HAP-1 (cell line): ENCODE results near the gene CCL8.

Experiments
- DNase-seq, 2 experiments: peaks; one replicate each; pipeline ENCODE4 v3.0.0-alpha.2; 2016 to 2020; ENCODE audit warnings: low spot score in 2 of 2
- H3K27me3 ChIP-seq: fragments of 250-450 bp; sonication (Bioruptor Pico); 2 replicates; pipeline ENCODE4 v1.5.1; 2020; ENCODE audit warnings: low read depth, mild to moderate bottlenecking, moderate library complexity
- H3K36me3 ChIP-seq: fragments of 250-450 bp; sonication (Bioruptor Pico); replicated peaks from 2 replicates; pipeline ENCODE4 v1.5.1; 2020; ENCODE audit warnings: mild to moderate bottlenecking
- H3K4me1 ChIP-seq: fragments of 250-450 bp; sonication (Bioruptor Pico); 2 replicates; pipeline ENCODE4 v1.5.1; 2020; ENCODE audit warnings: mild to moderate bottlenecking
- H3K4me3 ChIP-seq: fragments of 250-450 bp; sonication (Bioruptor Pico); 2 replicates; pipeline ENCODE4 v1.5.1; 2020; ENCODE audit warnings: mild to moderate bottlenecking, moderate library complexity
- H3K9me3 ChIP-seq: fragments of 250-450 bp; sonication (Bioruptor Pico); 2 replicates; pipeline ENCODE4 v1.5.1; 2020; ENCODE audit warnings: mild to moderate bottlenecking, moderate library complexity
- in situ Hi-C: fragments of 300-500 bp; cut with MboI; formaldehyde crosslinking; loops from 3 replicates; pipeline ENCODE4 v1.14.3; 2020; ENCODE audit warnings: low sequenced_read_pairs, inconsistent platforms, mixed read lengths

CCL8 gene

GRCh38 chr17:34319039-34319483 is at the start of gene CCL8:
CCL8 (plus strand) TSS chr17:34319435; CDS start chr17:34319502, 67 bp downstream.
- no peak within 1 kb of the TSS for H3K4me3 ChIP-seq

GRCh38 chr17:34269969-34270368 is 49.3 kb upstream of the CCL8 start, which contains the start of gene CCL7:
CCL7 (plus strand) TSS chr17:34270221; CDS start chr17:34270291, 70 bp downstream.
- Histone ChIP-seq H3K4me1 (no peaks in the 10 kb centered on the region), H3K9me3 (no peaks in the 10 kb centered on the region), H3K4me3 (no peak within 1 kb of the TSS), H3K27me3 (no peaks in the 10 kb centered on the region; the same call in 1 of the 2 replicates), H3K36me3 (no peaks in the 10 kb centered on the region)
- in situ Hi-C loops = no loop called here
- no peak for DNase-seq

More at GRCh38 chr17:34319039-34319483, at the start of gene CCL8:
- DNase-seq = no peak
- in situ Hi-C loops = no loop called here
- Histone ChIP-seq H3K4me1 (no peaks in the 10 kb centered on the region), H3K9me3 (no peaks in the 10 kb centered on the region), H3K36me3 (no peaks in the 10 kb centered on the region), H3K27me3 (0 out of 2 replicates have a peak, but pooled peaks cover 3% of the 10 kb centered on the region)

- no peak for DNase-seq
- H3K4me3 ChIP-seq = no peak overlapping the region
- H3K36me3 ChIP-seq = no peaks in the 10 kb centered on the region
- H3K4me1 ChIP-seq = no peaks in the 10 kb centered on the region
- H3K27me3 ChIP-seq = no peaks in the 10 kb centered on the region; the same call in 1 of the 2 replicates
- in situ Hi-C loops = no loop called here
- no peaks in the 10 kb centered on the region for H3K9me3 ChIP-seq
These were observed 43.4 kb upstream of the CCL8 start for GRCh38 chr17:34275881-34276280.

- in situ Hi-C loops = no loop called here
These were observed 42.4 kb upstream of the CCL8 start for GRCh38 chr17:34276826-34277225.

GRCh38 chr17:34283571-34283970 is 35.7 kb upstream of the CCL8 start:
- Histone ChIP-seq H3K4me1 (no peaks in the 10 kb centered on the region), H3K27me3 (no peaks in the 10 kb centered on the region), H3K36me3 (no peaks in the 10 kb centered on the region), H3K9me3 (no peaks in the 10 kb centered on the region), H3K4me3 (no peak overlapping the region)
- DNase-seq = no peak
- in situ Hi-C loops = no loop called here

More at GRCh38 chr17:34276826-34277225, 42.4 kb upstream of the CCL8 start:
- H3K9me3 ChIP-seq = no peaks in the 10 kb centered on the region
- no peak overlapping the region for H3K4me3 ChIP-seq
- no peaks in the 10 kb centered on the region for H3K4me1 ChIP-seq
- no peaks in the 10 kb centered on the region for H3K36me3 ChIP-seq
- no peaks in the 10 kb centered on the region for H3K27me3 ChIP-seq
- no peak for DNase-seq

- in situ Hi-C loops = no loop called here
- DNase-seq = no peak
- Histone ChIP-seq H3K9me3 (no peaks in the 10 kb centered on the region), H3K4me3 (no peak within 1 kb of the TSS), H3K4me1 (no peaks in the 10 kb centered on the region), H3K36me3 (no peaks in the 10 kb centered on the region), H3K27me3 (no peaks in the 10 kb centered on the region; the same call in 1 of the 2 replicates)
These were observed 33.9 kb upstream of the CCL8 start, which contains the start of gene CCL11 for GRCh38 chr17:34285286-34285792. CCL11 (plus strand) TSS chr17:34285742; CDS start chr17:34285809, 67 bp downstream.

GRCh38 chr17:34287875-34288274 is 31.4 kb upstream of the CCL8 start:
- H3K4me3 ChIP-seq = no peak overlapping the region
- no peaks in the 10 kb centered on the region; the same call in 1 of the 2 replicates for H3K27me3 ChIP-seq
- DNase-seq = no peak
- in situ Hi-C loops = no loop called here
- no peaks in the 10 kb centered on the region for H3K9me3 ChIP-seq
- H3K4me1 ChIP-seq = no peaks in the 10 kb centered on the region
- no peaks in the 10 kb centered on the region for H3K36me3 ChIP-seq

GRCh38 chr17:34290586-34290985 is 28.6 kb upstream of the CCL8 start:
- DNase-seq = no peak
- H3K36me3 ChIP-seq = no peaks in the 10 kb centered on the region
- H3K4me1 ChIP-seq = no peaks in the 10 kb centered on the region
- no peaks in the 10 kb centered on the region for H3K9me3 ChIP-seq
- no peak overlapping the region for H3K4me3 ChIP-seq
- in situ Hi-C loops = no loop called here
- H3K27me3 ChIP-seq = no peaks in the 10 kb centered on the region; the same call in 1 of the 2 replicates

GRCh38 chr17:34291721-34292348 is 27.4 kb upstream of the CCL8 start:
- in situ Hi-C loops = no loop called here
- DNase-seq = no peak
- H3K27me3 ChIP-seq = no peaks in the 10 kb centered on the region; the same call in 1 of the 2 replicates

GRCh38 chr17:34299027-34299426 is 20.2 kb upstream of the CCL8 start:
- no peak for DNase-seq
- Histone ChIP-seq H3K9me3 (no peaks in the 10 kb centered on the region), H3K36me3 (no peaks in the 10 kb centered on the region), H3K4me3 (no peak overlapping the region), H3K4me1 (no peaks in the 10 kb centered on the region), H3K27me3 (no peaks in the 10 kb centered on the region; the same call in 1 of the 2 replicates)
- in situ Hi-C loops = no loop called here

More at GRCh38 chr17:34291721-34292348, 27.4 kb upstream of the CCL8 start:
- Histone ChIP-seq H3K4me3 (no peak overlapping the region), H3K9me3 (no peaks in the 10 kb centered on the region), H3K4me1 (no peaks in the 10 kb centered on the region), H3K36me3 (no peaks in the 10 kb centered on the region)

- Histone ChIP-seq H3K4me3 (no peak overlapping the region), H3K27me3 (no peaks in the 10 kb centered on the region; the same call in 1 of the 2 replicates), H3K4me1 (no peaks in the 10 kb centered on the region), H3K36me3 (no peaks in the 10 kb centered on the region), H3K9me3 (no peaks in the 10 kb centered on the region)
- in situ Hi-C loops = no loop called here
- DNase-seq = no peak
These were observed 19.2 kb upstream of the CCL8 start for GRCh38 chr17:34299956-34300577.

GRCh38 chr17:34300652-34301370 is 18.4 kb upstream of the CCL8 start:
- Histone ChIP-seq H3K9me3 (no peaks in the 10 kb centered on the region), H3K4me1 (no peaks in the 10 kb centered on the region), H3K36me3 (no peaks in the 10 kb centered on the region), H3K4me3 (no peak overlapping the region), H3K27me3 (no peaks in the 10 kb centered on the region; the same call in 1 of the 2 replicates)
- in situ Hi-C loops = no loop called here
- no peak for DNase-seq

- H3K4me3 ChIP-seq = no peak overlapping the region
- in situ Hi-C loops = no loop called here
- no peak for DNase-seq
- no peaks in the 10 kb centered on the region for H3K4me1 ChIP-seq
- no peaks in the 10 kb centered on the region for H3K36me3 ChIP-seq
- no peaks in the 10 kb centered on the region for H3K9me3 ChIP-seq
- H3K27me3 ChIP-seq = no peaks in the 10 kb centered on the region; the same call in 1 of the 2 replicates
These were observed 17.2 kb upstream of the CCL8 start for GRCh38 chr17:34301986-34302385.
